GM21390 (cell line): ENCODE measurements around the gene UROC1.

Experiments
- ATAC-seq: cut with Tn5 transposase; IDR thresholded peaks from one replicate; pipeline ENCODE4 v1.9.1; 2021; ENCODE audit not compliant: unreplicated experiment

The UROC1 gene

GRCh38 chr3:126464997-126465396 lies 52.6 kb downstream of the UROC1 start:
- ATAC-seq, result no peak

DNA sequence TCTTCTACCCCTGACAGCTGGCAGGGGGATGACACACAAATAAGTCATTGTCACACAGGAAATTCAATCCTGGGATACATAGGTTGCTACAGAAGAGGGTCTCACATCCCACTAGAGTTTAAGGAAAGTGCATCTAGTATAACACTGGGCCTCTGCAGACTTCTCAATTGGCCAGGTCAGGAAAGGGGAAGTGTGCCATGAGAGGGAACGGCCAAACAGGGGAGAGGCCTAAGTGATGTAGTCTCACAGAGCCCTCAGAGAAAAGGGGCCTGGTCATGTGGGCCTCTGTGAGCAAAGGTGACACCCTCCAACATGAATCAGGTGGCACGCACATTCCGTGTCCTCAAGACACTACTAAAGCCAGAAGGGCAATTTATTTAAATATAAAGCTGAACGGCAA lies 53.1 kb downstream of the UROC1 start:
- no peak for ATAC-seq

GRCh38 chr3:126464093-126464492 lies 53.5 kb downstream of the UROC1 start:
- no peak for ATAC-seq

- ATAC-seq, result no peak
Observed at GRCh38 chr3:126463521-126463920, 54.1 kb downstream of the UROC1 start.

- no peak for ATAC-seq
Observed at GRCh38 chr3:126461450-126462070, 56.0 kb downstream of the UROC1 start.

DNA sequence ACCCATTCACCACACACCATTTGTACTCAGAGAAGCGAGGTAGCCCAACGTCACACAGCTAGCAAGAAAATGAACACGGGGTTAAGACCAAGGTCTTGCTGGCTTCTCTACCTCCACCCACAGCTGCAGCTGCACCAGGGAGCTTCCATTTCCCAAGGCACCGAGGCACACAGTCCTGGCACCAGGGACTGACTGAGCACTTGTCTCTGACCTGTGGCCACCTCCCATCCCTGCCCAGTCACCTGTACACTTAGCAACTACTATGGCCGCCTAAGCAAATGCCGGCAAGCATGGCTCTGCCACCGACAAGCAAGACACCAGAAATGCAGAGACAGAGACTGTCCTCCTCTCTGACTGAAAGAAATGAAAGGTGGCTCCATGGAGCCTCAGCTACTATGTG lies 57.2 kb downstream of the UROC1 start:
- ATAC-seq, result no peak

GRCh38 chr3:126459763-126460127 lies 57.8 kb downstream of the UROC1 start:
- ATAC-seq, result no peak

DNA sequence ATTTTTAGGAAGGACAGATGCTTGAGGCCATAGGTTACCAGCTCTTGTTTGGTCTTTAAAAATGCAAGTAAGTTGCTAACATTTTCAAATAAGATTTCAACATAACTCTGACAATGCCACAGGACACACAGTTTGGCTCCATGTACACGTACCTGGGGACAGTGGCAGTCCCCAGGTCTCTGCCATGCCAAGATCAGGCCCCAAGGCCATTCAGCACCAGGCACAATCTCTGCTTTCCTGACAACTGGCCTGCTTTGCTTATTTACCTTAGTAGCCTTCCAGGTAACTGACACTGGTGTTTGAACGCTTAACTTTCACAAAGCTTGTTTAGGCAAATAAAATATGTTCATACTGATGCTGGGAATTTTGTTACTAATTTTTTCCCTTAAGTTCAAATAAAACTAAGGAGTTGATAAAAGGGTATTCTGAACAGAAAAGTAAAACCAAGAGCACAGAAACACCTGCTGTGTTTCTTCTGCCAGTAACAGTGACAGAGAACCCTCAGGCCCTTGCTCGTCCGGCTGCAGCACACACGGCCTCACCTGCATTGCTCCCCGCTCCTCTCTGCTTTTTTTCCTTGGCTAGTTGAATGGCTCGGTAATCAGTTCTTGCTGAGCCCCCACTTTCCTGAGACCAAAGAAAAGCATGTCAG lies 58.3 kb downstream of the UROC1 start:
- ATAC-seq, result no peak

GRCh38 chr3:126456766-126457388 lies 60.7 kb downstream of the UROC1 start:
- no peak for ATAC-seq

GRCh38 chr3:126456211-126456610 lies 61.4 kb downstream of the UROC1 start:
- ATAC-seq, result no peak

DNA sequence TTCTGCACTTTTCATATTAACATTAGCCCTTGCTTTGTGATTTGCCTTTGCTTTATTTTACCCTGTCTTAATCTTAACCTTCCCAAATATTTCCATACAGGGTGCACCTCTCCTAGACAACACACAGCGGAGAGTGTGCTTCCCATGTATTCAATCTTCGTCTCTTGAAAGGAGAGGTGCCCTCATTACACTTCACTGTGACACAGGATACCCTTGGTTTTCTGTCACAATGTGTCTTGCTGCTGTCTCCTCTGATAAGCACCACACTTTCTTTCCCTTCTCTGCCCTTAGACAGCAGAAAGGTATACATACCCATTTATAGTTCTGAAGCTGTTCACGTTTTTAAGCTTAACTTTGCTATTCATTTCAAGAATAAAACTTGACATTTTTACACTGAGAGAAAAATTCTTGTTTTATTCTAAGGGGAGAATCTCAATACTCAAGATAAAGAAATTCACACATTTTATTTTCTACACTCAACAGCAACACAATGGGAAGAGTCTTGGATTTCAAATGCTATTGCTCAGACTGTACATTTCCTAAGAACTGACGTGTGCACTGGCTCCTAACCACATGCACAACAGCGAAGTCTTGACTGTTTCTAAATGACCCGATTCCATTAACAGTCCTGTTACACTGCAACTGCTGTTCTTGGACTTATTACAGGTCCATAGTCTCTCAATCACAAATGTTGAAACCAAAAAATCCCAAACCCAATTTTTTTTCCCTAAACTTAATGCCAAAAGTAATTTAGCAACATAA lies 63.0 kb downstream of the UROC1 start:
- no peak for ATAC-seq

DNA sequence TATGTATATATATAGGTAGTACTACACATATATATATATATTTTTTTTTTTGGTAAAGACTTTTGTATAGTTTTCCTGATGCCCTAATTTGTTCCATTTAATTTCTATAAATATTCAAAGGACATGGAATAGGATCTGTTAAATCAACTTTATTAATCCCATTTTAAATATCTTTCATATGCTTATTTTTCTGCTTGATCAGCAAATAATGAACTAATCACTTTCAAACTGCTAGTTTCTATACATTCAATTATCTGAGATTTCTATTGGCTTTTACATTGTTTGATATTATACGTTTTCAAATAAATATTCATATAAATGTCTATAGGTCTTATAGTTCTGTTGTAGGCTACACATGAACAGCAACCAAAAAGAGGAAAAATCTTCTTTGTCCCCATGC lies 63.5 kb downstream of the UROC1 start:
- no peak for ATAC-seq

GRCh38 chr3:126452213-126452612 lies 65.4 kb downstream of the UROC1 start:
- ATAC-seq, result no peak

DNA sequence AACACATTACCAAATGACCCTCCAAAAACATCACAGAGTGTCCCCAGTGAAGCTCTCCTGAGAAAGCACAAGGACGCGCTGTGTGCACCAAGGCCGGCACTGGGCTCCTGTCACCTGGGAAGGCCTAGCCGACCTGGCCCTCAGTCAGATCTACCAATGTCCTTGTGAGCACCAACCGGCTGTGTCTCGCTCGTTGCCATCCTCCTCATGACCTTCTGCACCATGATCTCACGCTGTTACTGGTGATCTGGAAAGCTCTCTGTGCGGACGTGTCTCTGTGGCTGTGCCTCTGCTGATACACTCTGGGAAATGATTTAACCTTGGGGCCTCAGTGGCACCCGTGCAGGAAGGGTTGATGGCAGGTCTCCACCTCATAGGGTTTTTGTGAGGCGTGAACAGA lies 66.1 kb downstream of the UROC1 start:
- no peak for ATAC-seq

DNA sequence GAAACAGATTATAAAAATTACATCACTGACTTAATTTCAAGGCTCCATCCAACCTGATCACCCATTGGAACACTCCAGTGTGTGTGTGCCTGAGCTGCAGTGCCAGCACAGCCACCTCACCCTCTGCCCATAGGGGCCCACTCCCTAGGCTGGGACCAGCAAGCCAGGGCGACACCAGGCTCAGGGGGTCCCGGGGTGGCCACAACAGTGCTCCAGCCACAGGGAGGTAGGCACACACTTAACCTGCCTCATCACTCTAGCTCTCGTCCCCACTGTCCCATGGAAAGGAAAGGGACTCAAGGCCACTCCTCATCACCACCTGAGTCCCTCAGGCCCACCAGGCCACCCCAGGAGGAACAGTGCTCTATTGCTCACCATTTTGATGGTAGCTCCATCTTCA lies 66.8 kb downstream of the UROC1 start:
- ATAC-seq, result no peak

- ATAC-seq, result no peak
Observed at GRCh38 chr3:126450219-126450618, 67.4 kb downstream of the UROC1 start.

GRCh38 chr3:126449621-126450051 lies 67.9 kb downstream of the UROC1 start:
- no peak for ATAC-seq

GRCh38 chr3:126448893-126449180 lies 68.7 kb downstream of the UROC1 start:
- ATAC-seq, result no peak

DNA sequence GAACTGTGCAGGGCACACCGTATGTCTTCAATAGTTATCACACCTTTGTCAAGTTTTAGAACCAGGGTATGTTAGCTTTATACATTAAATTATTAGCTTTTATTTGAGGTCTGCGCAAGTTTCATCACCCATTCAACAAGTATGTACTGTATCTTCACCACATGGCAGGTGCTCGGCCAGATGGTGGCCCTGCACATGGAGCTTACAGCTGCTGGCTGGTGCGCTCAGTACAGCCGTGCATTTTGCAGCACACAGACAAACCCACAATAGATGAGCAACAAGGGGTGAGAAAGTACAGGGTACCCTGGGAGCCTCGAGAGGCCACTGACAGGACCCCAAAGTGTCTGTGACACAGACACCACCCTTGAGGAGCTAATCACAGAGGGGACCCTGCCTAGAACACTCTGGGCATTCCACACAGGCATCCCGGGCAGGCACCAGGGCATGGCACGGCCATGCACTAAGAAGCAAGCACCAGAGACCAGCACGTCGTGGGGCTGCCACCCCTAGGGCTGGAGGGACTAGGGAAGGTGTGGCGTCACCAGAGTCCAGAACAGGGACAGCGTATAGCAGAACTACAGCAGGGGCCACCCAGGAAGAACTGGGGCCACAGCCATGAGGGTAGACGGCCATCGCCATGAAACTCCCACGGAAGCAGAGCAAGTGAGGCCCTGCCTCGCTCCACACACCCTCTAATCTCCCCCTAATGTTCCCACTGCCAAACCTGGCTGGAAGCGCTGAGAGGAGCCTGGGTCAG lies 69.3 kb downstream of the UROC1 start:
- no peak for ATAC-seq

GRCh38 chr3:126447456-126448106 lies 70.0 kb downstream of the UROC1 start:
- no peak for ATAC-seq

DNA sequence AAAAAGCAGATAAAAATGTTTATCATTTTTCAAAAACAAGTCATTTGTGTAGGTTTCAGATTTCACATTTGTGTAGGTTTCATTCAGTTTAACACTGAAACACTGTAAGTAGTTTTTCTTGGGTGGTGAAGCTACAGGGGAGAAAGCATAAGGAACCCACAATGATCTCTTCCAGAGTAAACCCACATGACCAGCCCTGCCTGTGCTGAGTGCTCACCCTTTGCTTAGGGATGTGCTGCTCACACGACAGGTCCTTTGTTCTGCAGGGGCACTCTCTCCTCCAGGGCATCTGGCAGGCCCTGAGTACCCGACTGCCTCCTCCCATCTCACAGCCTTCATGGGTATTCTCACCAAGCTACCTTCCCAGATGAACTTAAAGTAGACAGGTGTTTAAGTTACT lies 70.8 kb downstream of the UROC1 start:
- no peak for ATAC-seq
